Fibroblast of skin of abdomen (primary cell): ENCODE data around the gene PAK1IP1.
"Not testable (repeated sequence)": the region's sequence is repeated elsewhere in the genome, so short reads cannot be mapped to it uniquely, and the experiment has no call there.

Source experiments
- DNase-seq: peaks from one replicate; pipeline ENCODE4 v3.0.0-alpha.2; 2013

Gene PAK1IP1

DNA sequence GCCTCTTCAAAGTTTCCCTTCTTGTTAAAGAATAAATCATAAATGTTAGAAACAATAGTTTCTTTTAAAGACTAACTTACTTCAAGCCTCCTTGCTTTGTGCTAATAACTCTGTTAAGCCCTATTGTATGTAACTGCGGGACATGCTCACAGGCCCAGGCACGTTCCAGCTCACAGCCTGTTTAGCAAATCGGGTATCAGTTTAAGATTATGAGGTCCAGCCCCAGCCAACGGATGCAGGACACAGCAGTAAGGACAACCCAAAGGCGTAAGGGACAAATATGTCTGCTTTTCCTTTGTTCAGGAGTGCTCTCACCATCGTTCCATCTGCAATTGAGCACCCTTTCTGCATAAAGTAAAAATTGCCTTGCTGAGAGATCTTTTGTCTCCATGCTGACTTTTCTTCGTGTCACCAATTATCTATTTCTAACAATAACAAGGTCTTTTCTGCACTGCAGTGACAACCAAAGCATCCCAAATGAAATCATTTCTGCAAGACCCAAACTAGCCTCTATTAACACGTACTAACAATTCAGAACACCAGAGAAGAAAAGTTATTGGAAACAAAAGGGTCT is 1.7 kb upstream of the PAK1IP1 start:
- DNase-seq = no peak

DNA sequence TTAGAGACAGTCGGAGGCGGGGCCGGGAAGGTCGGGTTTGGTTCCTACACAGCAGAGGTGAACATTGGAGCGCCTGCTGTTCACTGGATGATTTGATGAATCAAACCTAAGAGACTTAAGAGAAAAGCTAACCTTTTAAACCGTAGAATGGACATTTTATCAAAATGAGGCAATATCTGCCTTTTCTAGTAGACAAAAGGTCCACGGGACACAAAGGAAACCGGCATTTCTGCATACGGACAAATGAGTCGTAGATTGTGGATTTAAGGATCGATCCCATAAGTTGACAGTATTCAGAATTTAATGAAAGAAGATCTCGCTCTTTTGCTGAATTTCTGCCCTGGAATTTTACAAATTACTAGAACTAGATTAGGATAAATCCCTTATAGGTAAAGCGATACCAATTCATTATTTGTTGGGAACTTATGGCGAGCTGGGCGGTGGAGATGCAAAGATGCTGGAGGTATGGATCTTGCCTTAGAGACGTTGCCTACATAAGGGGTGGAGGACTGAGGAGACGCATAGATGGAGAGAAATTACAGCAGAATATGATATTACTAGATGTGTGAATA is 400 bp downstream of the PAK1IP1 start:
- DNase-seq = no peak

DNA sequence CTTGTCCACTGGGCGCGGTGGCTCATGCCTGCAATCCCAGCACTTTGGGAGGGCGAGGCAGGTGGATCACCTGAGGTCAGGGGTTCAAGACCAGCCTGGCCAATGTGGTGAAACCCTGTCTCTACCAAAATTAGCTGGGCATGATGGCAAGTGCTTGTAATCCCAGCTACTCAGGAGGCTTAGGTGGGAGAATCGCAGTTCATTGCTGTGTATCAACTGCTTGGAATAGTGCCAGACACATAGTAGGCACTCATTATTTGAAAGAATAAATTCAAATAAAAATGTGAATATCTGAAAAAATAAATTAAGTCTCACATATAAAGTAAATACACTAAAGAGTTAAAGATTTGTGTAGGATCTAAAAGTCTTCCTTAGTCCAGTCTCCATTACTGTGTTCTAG is 1.9 kb downstream of the PAK1IP1 start:
- DNase-seq = no peak

DNA sequence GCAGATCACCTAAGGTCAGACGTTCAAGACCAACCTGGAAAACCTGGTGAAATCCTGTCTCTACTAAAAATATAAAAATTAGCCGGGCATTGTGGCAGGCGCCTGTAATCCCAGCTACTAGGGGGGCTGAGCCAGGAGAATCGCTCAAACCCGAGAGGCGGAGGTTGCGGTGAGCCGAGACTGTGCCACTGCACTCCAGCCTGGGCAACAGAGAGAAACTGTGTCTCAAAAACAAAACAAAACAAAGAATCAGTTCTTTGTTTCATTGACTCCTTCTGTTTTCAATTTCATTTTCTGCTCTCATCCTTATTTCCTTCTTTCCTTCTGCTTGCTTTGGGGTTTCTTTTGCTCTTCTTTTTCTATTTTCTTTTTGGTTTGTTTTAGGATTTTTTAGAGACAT is 19.2 kb downstream of the PAK1IP1 start:
- DNase-seq = no peak

DNA sequence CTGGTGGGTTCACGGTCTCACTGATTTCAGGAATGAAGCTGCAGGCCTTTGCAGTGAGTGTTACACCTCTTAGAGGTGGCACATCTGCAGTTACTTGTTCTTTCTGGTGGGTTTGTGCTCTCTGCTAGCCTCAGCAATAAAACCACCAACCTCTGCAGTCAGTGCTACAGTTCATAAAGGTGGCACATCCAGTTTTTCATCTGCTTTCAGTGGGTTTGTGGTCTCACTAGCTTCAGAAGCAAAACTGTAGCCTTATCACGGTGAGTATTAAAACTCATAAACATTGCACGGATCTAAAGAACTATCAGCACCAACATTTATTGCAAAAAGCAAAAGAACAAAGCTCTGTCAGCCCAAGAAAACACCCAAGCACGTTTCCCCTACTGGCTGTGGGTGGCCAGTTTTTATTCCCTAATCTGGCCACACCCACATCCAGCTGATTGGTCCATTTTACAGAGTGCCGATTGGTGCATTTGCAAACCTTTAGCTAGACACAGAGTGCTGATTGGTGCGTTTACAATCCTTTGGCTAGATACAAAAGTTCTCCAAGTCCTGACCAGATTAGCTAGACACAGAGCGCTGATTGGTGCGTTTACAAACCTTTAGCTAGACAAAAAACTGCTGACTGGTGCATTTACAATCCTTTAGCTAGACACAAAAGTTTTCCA is 24.7 kb downstream of the PAK1IP1 start:
- no peak for DNase-seq

DNA sequence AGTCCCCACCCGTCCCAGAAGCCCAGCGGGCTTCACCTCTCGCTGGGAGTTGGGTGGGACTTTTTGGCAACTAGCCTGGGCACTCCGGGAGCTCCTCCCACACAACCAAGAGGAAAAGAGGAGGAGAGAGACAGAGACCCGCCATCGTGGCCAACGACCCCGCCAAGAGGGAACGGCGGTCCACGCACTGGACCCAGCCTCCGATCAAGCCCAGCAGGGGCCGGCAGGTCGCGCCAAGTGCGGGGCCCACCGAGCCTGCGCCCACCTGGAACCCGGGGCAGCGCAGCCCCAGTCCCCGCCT is 25.1 kb downstream of the PAK1IP1 start:
- DNase-seq = peak; percentile 20

DNA sequence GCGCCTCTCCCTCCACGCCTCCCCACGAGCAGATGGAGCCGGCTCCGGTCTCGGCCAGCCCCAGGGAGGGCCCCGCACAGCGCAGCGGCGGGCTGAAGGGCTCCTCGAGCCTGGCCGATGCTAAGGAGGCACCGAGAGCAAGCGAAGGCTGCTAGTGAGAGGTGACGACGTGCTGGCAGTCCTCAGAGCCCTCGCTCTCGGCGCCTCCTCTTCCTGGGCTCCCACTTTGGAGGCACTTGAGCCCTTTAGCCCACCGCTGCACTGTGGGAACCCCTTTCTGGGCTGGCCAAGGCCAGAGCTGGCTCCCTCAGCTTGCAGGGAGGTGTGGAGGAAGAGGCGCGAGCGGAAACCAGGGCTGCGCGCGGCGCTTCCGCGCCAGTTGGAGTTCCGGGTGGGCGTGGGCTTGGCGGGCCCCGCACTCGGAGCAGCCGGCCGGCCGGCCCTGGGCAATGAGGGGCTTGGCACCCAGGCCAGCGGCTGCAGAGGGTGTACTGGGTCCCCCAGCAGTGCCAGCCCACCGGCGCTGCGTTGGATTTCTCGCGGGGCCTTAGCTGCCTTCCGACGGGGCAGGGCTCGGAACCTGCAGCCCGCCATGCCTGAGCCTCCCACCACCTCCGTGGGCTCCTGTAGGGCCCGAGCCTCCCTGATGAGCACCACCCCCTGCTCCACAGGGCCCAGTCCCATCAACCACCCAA is 25.6 kb downstream of the PAK1IP1 start:
- peak; percentile 16 for DNase-seq

DNA sequence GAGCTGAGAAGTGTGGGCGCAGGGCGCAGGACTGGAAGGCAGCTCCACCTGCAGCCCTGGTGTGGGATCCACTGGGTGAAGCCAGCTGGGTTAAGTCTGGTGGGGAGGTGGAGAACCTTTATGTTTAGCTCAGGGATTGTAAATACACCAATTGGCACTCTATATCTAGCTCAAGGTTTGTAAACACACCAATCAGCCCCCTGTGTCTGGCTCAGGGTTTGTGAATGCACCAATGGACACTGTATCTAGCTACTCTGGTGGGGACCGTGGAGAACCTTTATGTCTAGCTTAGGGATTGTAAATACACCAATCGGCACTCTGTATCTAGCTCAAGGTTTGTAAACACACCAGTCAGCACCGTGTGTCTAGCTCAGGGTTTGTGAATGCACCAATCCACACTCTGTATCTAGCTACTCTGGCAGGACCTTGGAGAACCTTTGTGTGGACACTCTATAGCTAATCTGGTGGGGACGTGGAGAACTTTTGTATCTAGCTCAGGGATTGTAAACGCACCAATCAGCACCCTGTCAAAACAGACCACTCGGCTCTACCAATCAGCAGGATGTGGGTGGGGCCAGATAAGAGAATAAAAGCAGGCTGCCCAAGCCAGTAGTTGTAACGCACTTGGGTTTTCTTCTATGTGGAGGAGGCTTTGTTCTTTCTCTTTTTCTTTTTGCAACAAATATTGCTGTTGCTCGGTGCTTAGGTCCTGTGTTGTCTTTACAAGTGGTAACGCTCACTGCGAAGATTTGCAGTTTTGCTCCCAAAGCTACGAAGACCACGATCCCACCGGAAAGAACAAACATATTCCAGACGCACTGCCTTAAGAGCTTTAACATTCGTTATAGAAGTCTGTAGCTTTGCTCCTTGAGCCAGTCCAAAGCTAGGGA is 26.4 kb downstream of the PAK1IP1 start:
- DNase-seq = not testable (repeated sequence)

DNA sequence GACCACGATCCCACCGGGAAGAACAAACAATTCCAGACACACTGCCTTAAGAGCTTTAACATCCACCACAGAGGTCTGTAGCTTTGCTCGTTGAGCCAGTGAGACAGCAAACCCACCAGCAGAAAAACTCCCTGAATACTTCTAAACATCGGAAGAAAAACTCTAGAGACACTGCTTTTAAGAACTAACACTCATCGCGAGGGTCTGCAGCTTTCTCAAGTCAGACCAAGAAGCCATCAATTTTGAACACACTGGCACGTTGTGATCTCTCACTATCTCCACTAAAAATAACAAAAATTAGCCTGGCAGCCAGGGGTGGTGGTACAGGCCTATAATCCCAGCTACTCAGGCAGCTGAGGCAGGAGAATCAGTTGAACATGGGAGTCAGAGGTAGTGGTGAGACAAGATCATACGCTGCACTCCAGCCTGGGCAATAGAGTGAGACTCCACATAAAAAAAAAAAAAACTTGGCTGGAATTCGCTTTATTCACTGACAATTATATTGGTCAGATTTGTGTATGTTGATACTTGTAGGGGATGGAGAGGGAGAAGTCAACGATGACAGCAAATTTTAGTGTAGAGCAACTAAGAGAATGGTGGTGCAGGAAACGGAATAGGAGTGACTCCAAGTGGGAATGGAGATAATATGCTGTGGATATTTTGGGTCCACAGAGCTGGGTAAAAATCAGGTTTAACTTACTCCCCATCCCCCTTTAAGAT is 27.2 kb downstream of the PAK1IP1 start:
- no peak for DNase-seq

DNA sequence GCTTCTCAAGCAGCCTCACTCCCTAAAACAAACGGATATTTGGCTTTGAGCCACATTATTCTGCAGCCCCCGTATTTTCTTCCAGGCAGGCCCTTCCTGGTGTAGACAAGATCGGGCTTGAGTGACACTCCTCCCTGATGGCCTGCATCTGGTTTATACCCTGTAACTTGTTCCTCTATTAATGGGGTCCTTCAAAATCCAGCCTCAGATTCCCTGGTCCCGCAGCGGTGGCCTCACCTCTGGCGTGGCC is 27.7 kb downstream of the PAK1IP1 start:
- DNase-seq = no peak

DNA sequence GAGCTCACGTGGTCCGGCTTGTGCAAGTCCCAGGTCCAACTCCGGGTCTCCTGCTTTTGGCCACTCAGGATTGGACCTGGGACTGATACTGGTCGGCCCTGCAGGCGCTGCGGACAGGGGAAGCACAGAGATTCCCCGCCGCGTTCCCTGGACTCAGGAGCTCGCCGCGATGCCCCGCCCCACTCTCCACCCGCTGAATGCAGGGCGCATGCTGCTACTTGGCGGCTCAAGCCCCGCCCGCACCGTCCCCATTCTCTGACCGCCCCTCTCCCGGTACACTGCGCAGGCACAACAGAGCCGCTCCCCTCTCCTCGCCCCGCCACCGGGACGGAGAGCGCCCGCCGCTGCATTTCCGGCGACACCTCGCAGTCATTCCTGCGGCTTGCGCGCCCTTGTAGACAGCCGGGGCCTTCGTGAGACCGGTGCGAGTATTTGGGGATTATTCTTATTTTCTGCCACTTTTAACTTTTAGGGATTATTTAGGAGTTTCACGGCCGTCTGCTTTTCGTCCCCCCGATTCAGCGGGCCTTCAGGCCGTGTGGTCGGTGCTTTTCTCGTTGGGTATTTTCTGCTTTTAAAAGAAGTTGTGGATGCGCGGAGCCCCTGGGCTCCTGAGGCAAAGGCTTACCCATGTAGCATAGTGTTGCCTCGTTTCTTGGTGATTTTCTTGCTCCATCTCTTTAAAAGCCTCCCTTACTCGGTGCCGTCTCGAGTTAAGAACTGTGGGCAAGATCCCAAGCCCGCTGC is 28.2 kb downstream of the PAK1IP1 start, which contains the start of gene TMEM14C:
TSS of gene TMEM14C (plus strand) at position 251 of the 747 bp plus-strand sequence. CDS start 1,544 bp downstream, outside the sequence.
- DNase-seq = peak; percentile 98

DNA sequence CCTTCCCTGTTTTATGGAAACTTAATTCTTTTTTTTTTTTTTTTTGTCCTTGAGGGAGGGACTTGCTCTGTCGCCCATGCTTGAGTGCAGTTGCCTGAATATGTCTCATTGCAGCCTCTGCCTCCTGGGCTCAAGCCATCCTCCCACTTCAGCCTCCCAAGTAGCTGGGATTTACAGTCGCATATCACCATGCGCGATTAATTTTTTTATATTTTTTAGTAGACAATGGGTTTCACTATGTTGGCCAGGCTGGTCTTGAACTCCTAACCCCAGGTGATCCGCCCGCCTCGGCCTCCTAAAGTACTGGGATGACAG is 28.8 kb downstream of the PAK1IP1 start:
- peak; percentile 12 for DNase-seq

DNA sequence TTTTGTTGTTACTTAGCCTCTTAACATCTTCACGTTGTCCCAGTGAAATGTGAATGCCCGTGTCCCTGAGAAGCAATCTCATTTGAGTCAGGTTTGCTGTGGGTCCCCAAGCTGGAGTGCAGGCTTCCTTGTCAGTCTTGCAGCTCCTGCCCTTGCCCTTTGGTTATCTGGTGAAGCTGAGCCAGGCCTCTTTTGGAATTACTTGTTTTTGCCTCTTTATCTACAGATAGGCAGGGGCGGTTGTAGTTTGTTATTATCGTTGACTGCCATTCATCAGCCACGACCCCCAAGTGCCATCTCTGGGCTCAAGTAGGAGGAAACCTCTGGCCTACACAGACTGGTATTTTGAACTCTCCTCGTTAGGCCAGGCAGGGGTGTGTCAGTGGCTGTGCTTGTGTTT is 30.3 kb downstream of the PAK1IP1 start:
- no peak for DNase-seq

DNA sequence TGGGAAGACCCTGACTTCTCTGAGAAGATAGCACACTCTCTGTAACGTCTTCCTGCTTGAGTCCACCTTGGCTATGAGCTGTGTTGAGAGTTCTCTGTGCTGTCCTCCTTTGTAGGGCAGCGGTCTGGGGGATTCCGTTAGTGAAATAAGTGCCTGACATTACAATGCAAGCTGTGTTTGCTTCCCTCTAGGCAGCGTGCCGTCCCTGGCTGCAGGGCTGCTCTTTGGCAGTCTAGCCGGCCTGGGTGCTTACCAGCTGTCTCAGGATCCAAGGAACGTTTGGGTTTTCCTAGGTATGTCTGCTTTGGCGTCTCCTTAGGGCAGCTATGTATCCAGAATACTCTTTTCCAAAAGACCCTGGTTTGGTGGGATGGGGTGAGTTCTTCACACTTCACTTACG is 30.9 kb downstream of the PAK1IP1 start:
- no peak for DNase-seq

DNA sequence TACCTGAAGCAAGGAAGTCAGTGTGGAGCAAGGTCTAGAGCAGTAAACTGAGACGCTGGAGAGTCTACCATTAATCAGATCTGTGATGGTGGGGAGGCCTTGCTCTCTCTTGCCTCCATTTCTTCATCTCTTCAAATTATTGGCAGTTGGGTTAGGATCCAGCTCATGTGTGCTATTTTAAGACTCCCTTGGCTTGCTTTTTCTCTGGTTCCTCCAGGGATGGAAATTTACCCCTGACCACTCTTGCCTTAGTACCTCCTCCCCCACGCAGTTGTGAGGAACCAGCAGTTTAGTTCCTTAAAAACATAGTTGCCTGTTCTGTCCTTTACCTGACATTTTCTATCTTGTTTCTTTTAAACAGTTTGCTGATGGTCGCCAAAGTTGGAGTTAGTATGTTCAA is 35.5 kb downstream of the PAK1IP1 start:
- no peak for DNase-seq

DNA sequence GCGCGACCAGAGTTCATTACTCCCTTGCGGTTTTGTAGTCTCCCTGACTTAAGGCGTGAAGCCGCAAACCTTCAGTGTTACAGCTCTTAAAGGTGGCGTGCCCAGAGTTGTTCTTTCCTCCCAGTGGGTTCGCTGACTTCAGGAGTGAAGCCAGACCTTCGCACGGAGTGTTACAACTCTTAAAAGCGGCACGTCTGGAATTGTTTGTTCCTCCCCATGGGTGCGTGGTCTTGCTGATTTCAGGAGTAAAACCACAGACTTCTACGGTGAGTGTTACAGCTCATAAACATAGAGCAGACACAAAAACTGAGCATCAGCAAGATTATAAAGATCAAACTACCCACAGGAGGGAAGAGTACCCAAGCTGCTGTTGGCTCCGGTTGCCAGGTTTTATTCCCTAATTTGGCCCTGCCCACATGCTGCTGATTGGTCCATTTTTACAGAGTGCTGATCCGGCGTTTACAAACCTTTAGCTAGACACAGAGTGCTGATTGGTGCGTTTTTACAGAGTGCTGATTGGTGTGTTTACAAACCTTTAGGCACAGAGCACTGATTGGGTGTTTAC is 38.5 kb downstream of the PAK1IP1 start:
- DNase-seq = peak; percentile 17

DNA sequence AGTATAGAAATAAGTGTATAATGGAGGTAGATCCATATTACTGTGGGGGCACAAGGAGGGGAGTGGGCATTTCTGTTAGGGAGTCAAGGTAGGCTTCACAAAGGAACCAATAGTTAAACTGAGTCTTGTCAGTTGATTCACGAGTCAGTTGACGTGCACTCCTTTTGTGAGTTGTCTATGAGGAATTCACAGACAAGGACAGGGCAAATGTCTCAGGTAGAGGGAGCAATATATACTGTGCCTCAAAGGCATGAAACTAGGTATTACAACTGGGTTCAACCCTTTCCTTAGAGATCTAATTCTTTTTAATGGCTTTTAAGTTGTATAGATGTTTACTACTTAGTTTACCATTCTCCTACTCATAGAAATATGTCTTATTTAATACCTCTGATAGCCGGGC is 39.1 kb downstream of the PAK1IP1 start:
- DNase-seq = no peak

DNA sequence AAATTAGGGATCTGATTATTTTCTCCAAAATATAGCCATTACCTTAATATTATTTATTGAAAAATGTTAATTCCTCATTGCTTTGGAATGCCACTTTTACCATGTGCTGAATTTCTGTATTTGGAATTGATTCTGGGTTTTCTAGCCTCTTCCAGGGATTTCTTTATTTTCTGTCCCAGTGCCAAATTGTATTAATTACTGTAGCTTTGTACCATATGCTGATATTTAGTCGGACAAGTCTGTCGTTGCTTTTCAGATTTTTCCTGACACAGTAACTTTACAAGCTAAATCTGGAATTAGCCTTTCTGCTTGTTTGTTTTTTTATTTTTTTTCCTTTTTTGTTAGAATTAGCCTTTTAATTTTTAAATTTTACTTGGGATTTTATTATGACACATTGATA is 42.0 kb downstream of the PAK1IP1 start:
- DNase-seq = no peak

DNA sequence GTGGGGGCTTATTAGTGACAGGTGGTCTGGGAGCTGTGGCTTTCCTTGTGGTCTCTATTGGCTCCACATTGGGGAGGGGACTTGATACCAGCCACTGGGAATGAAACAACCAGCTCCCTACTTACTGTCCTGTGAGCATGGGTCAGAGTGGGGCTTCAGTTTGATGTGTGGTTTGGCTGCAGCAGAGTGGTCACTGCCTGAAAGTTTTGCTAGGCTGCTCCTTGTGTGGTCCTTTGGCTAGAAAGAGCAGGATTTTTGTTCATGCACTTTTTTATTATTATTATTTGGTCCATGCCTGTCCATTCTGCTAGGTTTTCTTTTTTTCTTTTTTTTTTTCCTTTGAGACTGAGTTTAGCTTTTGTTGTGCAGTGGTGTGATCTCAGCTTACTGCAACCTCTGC is 45.3 kb downstream of the PAK1IP1 start:
- DNase-seq = no peak

DNA sequence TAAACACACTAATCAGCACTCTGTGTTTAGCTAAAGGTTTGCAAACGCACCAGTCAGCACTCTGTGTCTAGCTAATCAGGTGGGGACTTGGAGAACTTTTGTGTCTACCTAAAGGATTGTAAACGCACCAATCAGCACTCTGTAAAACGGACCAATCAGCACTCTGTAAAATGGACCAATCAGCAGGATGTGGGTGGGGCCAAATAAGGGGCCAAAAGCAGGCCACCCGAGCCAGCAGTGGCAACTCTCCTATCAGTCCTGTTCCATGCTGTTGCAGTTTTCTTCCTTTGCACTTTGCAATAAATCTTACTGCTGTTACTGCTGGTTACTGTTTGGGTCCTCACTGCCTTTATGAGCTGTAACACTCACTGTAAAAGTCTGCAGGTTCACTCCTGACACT is 46.9 kb downstream of the PAK1IP1 start:
- DNase-seq = not testable (repeated sequence)

DNA sequence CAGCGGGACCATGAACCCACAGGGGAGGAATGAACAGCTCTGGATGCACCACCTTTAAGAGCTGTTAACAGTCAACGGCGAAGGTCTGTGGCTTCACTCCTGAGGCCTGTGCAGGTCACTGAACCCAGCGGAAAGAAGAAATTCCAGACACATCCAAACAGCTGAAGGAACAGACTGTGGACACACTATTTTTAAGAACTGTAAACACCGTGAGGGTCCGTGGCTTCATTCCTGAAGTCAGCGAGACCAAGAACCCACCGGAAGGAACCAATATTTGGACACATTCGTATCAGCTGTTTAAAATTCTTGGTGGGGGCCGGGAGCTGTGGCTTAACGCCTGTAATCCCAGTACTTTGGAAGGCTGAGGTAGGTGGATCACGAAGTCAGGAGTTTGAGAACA is 47.5 kb downstream of the PAK1IP1 start:
- DNase-seq = no peak

DNA sequence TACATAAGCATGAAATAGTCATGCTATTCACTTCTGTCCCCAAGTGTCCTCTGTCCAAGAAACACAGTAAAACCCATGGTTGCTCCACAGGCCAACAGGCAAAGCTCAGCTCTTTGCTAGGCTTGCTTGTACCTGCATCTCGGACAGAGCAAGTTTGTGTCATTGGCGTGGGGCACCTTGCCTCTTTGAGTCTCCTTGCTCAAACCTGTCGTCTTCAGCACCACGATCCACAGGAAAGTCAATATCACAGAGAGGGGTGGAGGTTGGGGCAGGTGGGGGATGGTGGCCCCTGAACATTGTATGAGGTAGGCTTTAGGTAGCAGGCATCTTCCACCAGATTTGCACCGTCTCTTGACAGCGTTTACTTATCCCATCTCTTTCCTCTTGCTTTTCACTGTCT is 48.7 kb downstream of the PAK1IP1 start:
- no peak for DNase-seq
